Large intestine (tissue), 3 donors: Measurements from ENCODE around the gene SLC8A1. TPM values are rescaled to one million over a fixed set of nuclear protein-coding genes. Genes with fewer than 3 reads are reported as not detected.

Source experiments
- DNase-seq, 2 donors: peaks; one replicate each; pipeline versions ENCODE4 v3.0.0 to v3.0.0-alpha.2; 2013
- H3K27ac ChIP-seq: one replicate; pipeline ENCODE4 v1.5.1; 2013; ENCODE audit warnings: low read length
- H3K27me3 ChIP-seq: 2 replicates; pipeline ENCODE4 v1.6.1; 2013; ENCODE audit warnings: low read length; ENCODE audit not compliant: control insufficient read depth, insufficient read depth
- H3K36me3 ChIP-seq: 2 replicates; pipeline ENCODE4 v1.6.1; 2013; ENCODE audit warnings: low read length; ENCODE audit not compliant: control insufficient read depth, insufficient read depth
- H3K4me1 ChIP-seq: one replicate; pipeline ENCODE4 v1.6.1; 2013; ENCODE audit warnings: low read length; ENCODE audit not compliant: control insufficient read depth, insufficient read depth
- H3K4me3 ChIP-seq: one replicate; pipeline ENCODE4 v1.5.1; 2013; ENCODE audit warnings: low read length
- H3K9me3 ChIP-seq: one replicate; pipeline ENCODE4 v1.6.1; 2013; ENCODE audit warnings: mild to moderate bottlenecking, low read depth, low read length, moderate library complexity; ENCODE audit not compliant: control insufficient read depth
- WGBS: methylation state at CpG from one replicate; pipeline ENCODE4 v1.1.5; 2013; ENCODE audit warnings: low lambda C conversion rate; ENCODE audit not compliant: insufficient coverage; 5-methylcytosine and 5-hydroxymethylcytosine counted together
- polyA plus RNA-seq: library from polyadenylated mRNA; unstranded; fragments of 120-200 nt; gene quantifications from one replicate; pipeline ENCODE4 v1.2.1, GENCODE V29; 2013

SLC8A1 gene
- polyA plus RNA-seq, 1 donor = 13.2 TPM

- Histone ChIP-seq H3K4me3 (no peak overlapping the region), H3K9me3 (no peaks in the 10 kb centered on the region), H3K27ac (no peak overlapping the region), H3K36me3 (no peaks in the 10 kb centered on the region), H3K27me3 (no peaks in the 10 kb centered on the region), H3K4me1 (no peaks in the 10 kb centered on the region)
- no peak for DNase-seq
- 92% methylated on average over 2 of the region's 5 CpGs for WGBS
These were observed 28.7 kb upstream of the SLC8A1 start for GRCh38 chr2:40480596-40480995.

- no peaks in the 10 kb centered on the region for H3K9me3 ChIP-seq
- no peak for DNase-seq
- H3K36me3 ChIP-seq = no peaks in the 10 kb centered on the region
- no peaks in the 10 kb centered on the region for H3K27me3 ChIP-seq
- no peak overlapping the region for H3K4me3 ChIP-seq
- H3K4me1 ChIP-seq = no peaks in the 10 kb centered on the region
- no peak overlapping the region for H3K27ac ChIP-seq
These were observed 28.2 kb upstream of the SLC8A1 start for GRCh38 chr2:40480073-40480472.

- no peaks in the 10 kb centered on the region for H3K4me1 ChIP-seq
- no peak overlapping the region for H3K27ac ChIP-seq
- WGBS = 33% methylated on average over 1 of the region's 5 CpGs
- H3K9me3 ChIP-seq = no peaks in the 10 kb centered on the region
- H3K27me3 ChIP-seq = no peaks in the 10 kb centered on the region
- DNase-seq = no peak
- no peak overlapping the region for H3K4me3 ChIP-seq
- H3K36me3 ChIP-seq = no peaks in the 10 kb centered on the region
These were observed 25.5 kb upstream of the SLC8A1 start for GRCh38 chr2:40477361-40477760.

DNA sequence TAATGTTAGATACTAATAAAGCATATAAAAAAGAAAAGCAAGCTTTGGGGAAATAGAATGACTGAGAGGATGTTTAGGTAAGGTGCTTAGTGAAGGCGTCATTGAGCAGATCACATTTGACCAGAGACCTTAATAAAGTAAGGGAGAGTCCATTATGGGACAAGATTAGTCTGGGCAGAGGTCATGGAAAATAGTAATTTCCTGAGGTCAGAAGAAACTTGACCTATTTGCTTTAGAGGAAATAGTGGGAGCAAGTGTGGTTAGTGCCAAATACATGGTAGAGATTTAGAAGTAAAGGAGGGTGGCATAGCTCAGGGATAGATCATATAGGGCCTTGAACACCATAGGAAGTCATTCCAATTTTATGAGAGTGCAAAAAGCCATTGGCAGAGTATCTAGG is 24.5 kb upstream of the SLC8A1 start:
- no peak overlapping the region for H3K27ac ChIP-seq
- H3K9me3 ChIP-seq = no peaks in the 10 kb centered on the region
- WGBS = 100% methylated on average over 1 of the region's 1 CpG
- no peaks in the 10 kb centered on the region for H3K36me3 ChIP-seq
- DNase-seq = no peak
- H3K4me1 ChIP-seq = no peaks in the 10 kb centered on the region
- no peaks in the 10 kb centered on the region for H3K27me3 ChIP-seq
- H3K4me3 ChIP-seq = no peak overlapping the region

GRCh38 chr2:40474306-40474705 is 22.4 kb upstream of the SLC8A1 start:
- Histone ChIP-seq H3K27me3 (no peaks in the 10 kb centered on the region), H3K4me1 (no peaks in the 10 kb centered on the region), H3K4me3 (no peak overlapping the region), H3K9me3 (no peaks in the 10 kb centered on the region), H3K27ac (no peak overlapping the region), H3K36me3 (no peaks in the 10 kb centered on the region)
- DNase-seq = no peak
- WGBS = 100% methylated on average over 1 of the region's 1 CpG

- 80% methylated on average over 1 of the region's 3 CpGs for WGBS
- no peaks in the 10 kb centered on the region for H3K36me3 ChIP-seq
- no peak for DNase-seq
- H3K4me3 ChIP-seq = no peak overlapping the region
- H3K4me1 ChIP-seq = no peaks in the 10 kb centered on the region
- no peak overlapping the region for H3K27ac ChIP-seq
- no peaks in the 10 kb centered on the region for H3K9me3 ChIP-seq
- H3K27me3 ChIP-seq = no peaks in the 10 kb centered on the region
These were observed 20.0 kb upstream of the SLC8A1 start for GRCh38 chr2:40471866-40472265.

DNA sequence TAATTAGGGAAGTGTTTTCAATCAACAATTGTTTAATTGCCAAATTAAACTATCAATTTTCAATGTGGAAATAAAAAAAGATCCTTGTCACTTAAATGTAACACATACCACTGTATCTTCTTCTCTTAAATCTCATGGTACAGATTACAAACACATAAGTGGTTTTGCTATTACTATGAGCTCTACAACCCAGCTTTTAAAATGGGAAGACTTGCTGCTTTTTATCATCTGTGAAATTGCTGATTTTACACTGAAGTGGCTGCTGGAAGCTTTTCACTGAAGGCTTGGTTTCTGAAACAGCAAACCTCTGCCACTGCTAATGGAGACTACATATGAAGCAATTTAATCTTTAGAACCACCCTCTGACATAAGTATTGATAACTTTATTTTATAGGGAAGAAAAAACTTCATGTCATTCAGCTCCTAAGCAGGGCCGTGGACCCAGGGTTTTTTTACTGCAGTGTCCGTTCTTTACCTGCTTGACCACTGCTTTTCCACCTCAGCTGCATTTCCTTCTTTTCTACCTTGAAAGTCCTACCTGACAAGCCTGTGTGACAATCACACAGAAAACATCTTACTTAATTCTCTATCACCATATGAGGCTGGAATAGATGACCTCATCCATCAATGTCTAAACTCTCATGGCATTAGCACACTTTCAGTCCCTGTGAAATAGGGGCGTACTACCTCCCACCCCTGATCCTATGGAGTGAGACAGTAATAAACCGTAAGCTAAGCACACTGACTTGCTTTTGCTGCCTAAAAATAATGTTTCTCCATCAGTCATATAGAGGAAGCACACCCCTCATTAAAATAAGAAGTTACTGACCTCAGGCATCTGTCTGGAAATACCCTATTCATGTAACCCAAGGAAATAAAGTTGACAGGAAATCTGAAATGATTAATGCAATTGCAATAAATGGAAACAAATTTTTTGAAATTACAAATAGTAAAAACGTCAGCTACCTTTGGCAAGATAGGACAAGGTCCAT is 19.2 kb upstream of the SLC8A1 start:
- Histone ChIP-seq H3K4me3 (no peak overlapping the region), H3K27ac (no peak overlapping the region), H3K9me3 (no peaks in the 10 kb centered on the region), H3K27me3 (no peaks in the 10 kb centered on the region), H3K36me3 (no peaks in the 10 kb centered on the region), H3K4me1 (no peaks in the 10 kb centered on the region)
- WGBS = 79% methylated on average over 2 of the region's 5 CpGs
- no peak for DNase-seq

DNA sequence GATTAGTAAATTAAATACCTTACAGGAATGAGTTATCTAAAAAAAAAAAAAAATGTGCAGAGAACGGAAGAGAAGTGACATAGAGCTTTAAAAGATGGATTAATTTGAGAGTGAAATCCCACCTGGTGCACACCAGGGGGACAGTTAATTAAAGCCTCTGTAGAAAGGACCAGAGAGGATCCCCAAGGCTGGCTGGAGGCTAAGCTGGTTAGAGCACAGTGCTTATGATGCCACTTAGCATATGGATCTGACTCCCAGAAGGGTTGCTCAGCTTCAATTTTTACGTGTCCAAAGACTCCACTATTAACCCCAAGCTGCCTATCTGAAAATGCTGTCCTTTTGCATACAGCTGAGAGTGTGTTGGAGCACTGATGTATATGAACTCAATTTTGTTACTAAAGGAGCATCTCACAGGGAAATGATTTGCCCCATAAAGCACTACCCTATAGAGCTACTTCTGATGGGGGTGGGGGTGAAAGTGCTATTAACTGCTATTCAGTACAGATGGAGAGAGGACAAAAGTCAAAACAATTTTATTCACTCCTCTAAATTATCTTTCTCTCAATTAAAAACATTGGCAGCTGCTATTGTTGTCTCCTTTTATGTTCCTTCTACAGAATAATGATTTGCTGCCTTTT is 15.2 kb upstream of the SLC8A1 start:
- 80% methylated on average over 1 of the region's 2 CpGs for WGBS
- Histone ChIP-seq H3K27me3 (no peaks in the 10 kb centered on the region), H3K27ac (no peak overlapping the region), H3K9me3 (no peaks in the 10 kb centered on the region), H3K4me1 (no peaks in the 10 kb centered on the region), H3K36me3 (no peaks in the 10 kb centered on the region), H3K4me3 (no peak overlapping the region)
- DNase-seq = no peak

DNA sequence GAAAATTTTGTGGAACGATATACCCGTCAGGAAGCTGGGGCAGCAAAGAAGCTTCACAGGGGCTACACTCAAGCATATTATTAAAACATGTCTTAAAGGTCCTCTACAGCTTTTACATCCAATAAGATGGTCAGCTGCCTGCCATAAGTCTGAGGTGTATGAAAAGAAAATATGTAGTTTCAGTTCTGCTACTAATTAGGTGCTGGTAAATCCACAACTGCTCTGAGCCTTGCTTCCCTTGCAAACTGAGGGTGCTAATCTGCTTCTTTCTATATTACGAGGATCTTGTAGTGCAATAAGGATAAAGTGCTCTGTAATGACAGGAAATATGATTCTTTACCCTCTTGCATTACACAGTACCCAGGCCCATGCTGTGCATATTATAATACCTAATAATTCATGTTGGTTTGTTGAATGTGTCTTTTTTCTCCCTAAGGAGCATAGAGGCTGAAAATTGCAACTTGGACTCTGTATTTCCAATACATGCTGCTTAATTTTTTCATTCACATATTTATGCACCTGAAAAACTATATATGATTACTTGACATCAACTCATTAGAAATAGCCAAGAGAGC is 14.5 kb upstream of the SLC8A1 start:
- H3K4me1 ChIP-seq = no peaks in the 10 kb centered on the region
- H3K36me3 ChIP-seq = no peaks in the 10 kb centered on the region
- H3K9me3 ChIP-seq = no peaks in the 10 kb centered on the region
- H3K27ac ChIP-seq = no peak overlapping the region
- DNase-seq = no peak
- no peak overlapping the region for H3K4me3 ChIP-seq
- 88% methylated on average over 1 of the region's 3 CpGs for WGBS
- no peaks in the 10 kb centered on the region for H3K27me3 ChIP-seq

DNA sequence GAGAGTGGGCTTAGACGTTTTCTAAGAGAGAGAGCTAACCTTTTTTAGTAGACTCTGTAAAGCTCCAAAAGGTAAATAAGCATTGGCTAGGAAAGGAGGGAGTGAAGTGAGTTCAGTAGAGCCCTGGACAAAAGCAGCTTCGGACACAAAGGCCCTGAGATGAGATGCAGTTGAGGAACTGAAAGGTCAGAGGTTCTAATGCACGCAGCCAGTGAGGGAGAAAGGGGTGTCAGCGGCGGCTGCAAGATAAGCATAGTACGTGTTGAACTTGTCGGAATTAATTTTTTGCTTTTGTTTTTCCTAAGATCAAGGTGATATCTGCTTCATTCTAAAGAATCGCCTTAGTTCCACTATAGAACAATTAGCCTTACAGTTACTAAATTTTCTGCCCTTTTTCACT is 11.2 kb upstream of the SLC8A1 start:
- peaks cover 2% of the 10 kb centered on the region for H3K27me3 ChIP-seq
- H3K4me3 ChIP-seq = no peak overlapping the region
- DNase-seq = no peak
- 93% methylated on average over 2 of the region's 8 CpGs for WGBS
- H3K9me3 ChIP-seq = no peaks in the 10 kb centered on the region
- H3K36me3 ChIP-seq = no peaks in the 10 kb centered on the region
- no peak overlapping the region for H3K27ac ChIP-seq
- H3K4me1 ChIP-seq = no peaks in the 10 kb centered on the region
